Caco-2 (cell line): ENCODE measurements around the gene PPP1R26. TPM values are rescaled to one million over a fixed set of nuclear protein-coding genes. Genes with fewer than 3 reads are reported as not detected.

Experiments used
- BruUV-seq: library from RNA; stranded (reverse); fragments of 400-500 nt; replicated peaks from 2 replicates; lab custom pipeline; 2021; lab: Mats Ljungman, UMichigan
- CTCF ChIA-PET: fragments of 300-600 bp; sonication (Branson Sonifier 250); formaldehyde crosslinking; loops from one replicate; lab custom pipeline; 2022; ENCODE audit warnings: antibody characterized with exemption; lab: Charles Lee
- POLR2A ChIA-PET: fragments of 300-600 bp; sonication (Branson Sonifier 250); formaldehyde crosslinking; loops from one replicate; lab custom pipeline; 2022; ENCODE audit warnings: antibody characterized with exemption; lab: Charles Lee
- DNase-seq, 2 experiments: peaks; one replicate each; pipeline versions ENCODE4 v3.0.0 to v3.0.0-alpha.2; 2020 to 2022
- H3K27me3 ChIP-seq: replicated peaks from 2 replicates; pipeline ENCODE4 v1.6.0; 2011; ENCODE audit warnings: low read length; ENCODE audit not compliant: control insufficient read depth, insufficient read depth
- H3K36me3 ChIP-seq: 2 replicates; pipeline ENCODE4 v1.5.1; 2011; ENCODE audit warnings: low read length; ENCODE audit not compliant: control insufficient read depth, insufficient read depth
- H3K4me1 ChIP-seq: fragments of 250-450 bp; sonication (Bioruptor Pico); 2 replicates; pipeline ENCODE4 v1.5.1; 2020; ENCODE audit warnings: mild to moderate bottlenecking
- H3K4me3 ChIP-seq: 2 replicates; pipeline ENCODE4 v1.5.1; 2011; ENCODE audit warnings: low read depth, mild to moderate bottlenecking, control low read depth, low read length
- H3K9me3 ChIP-seq: fragments of 250-450 bp; sonication (Bioruptor Pico); 2 replicates; pipeline ENCODE4 v1.5.1; 2020; ENCODE audit warnings: mild to moderate bottlenecking, moderate library complexity
- H3K27ac Mint-ChIP-seq: one replicate; pipeline ENCODE4 v1.8.0; 2022; ENCODE audit warnings: mixed read lengths; ENCODE audit not compliant: unreplicated experiment
- H3K27me3 Mint-ChIP-seq: one replicate; pipeline ENCODE4 v1.8.0; 2022; ENCODE audit warnings: mixed read lengths; ENCODE audit not compliant: insufficient read depth, unreplicated experiment
- H3K36me3 Mint-ChIP-seq: one replicate; pipeline ENCODE4 v1.8.0; 2022; ENCODE audit warnings: mild to moderate bottlenecking, mixed read lengths; ENCODE audit not compliant: insufficient read depth, unreplicated experiment
- H3K4me1 Mint-ChIP-seq: one replicate; pipeline ENCODE4 v1.8.0; 2022; ENCODE audit warnings: low read depth, mixed read lengths; ENCODE audit not compliant: unreplicated experiment
- H3K4me3 Mint-ChIP-seq: one replicate; pipeline ENCODE4 v1.8.0; 2022; ENCODE audit warnings: mild to moderate bottlenecking, moderate library complexity, mixed read lengths; ENCODE audit not compliant: unreplicated experiment
- H3K9me3 Mint-ChIP-seq: one replicate; pipeline ENCODE4 v1.8.0; 2022; ENCODE audit warnings: mixed read lengths; ENCODE audit not compliant: unreplicated experiment
- intact Hi-C: fragments of 100-400 bp; cut with micrococcal nuclease; formaldehyde crosslinking; loops from one replicate; pipeline ENCODE4 v1.10.0; 2022; ENCODE audit not compliant: unreplicated experiment
- total RNA-seq: library from RNA; stranded (reverse); gene quantifications from 2 replicates; pipeline ENCODE4 v1.2.3, GENCODE V29; 2022
- TF ChIP-seq, protein P1 (sequence below), 2 experiments: fragments of 200-600 bp in 1 of 2; IDR thresholded peaks; 1 replicate in 1 of 2; 2 replicates in 1 of 2; pipeline versions ENCODE4 v1.5.1 to v1.8.0; 2011 to 2022; ENCODE audit warnings: antibody characterized with exemption in 1 of 2, control low read depth in 1 of 2, inconsistent platforms in 1 of 2, low read depth in 1 of 2, low read length in 1 of 2, mild to moderate bottlenecking in 1 of 2, moderate library complexity in 1 of 2; ENCODE audit not compliant: insufficient read depth in 1 of 2, severe bottlenecking in 1 of 2, unreplicated experiment in 1 of 2

PPP1R26 gene
- total RNA-seq, 1 experiment from 2014 or later: 24.3 TPM

DNA sequence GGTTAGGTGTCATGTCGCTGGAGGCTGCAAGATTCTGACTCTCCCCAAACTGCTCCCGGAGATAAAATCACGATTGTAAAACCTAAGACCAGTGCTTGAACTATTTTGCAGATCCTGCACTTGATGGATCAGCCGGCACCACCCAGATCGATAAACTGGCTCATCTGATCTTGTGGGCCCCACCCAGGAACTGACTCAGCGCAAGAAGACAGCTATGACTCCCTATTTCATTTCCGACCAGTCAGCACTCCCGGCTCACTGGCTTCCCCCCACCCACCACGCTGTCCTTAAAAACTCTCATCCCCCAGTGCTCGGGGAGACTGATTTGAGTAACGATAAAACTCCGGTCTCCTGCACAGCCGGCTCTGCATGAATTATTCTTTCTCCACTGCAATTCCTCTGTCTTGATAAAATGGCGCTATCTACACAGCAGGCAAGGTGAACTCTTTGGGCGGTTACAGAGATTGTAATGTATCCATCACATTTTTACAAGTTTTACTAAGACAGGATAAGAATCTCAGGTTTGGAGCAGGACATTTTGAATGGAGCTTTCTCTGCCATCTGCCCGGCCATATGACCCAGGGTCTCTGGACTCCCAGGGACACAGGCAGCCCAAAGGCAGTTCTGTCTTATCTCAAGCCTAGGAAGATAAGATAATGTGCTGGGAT is 10.6 kb upstream of the PPP1R26 start:
- H3K36me3 ChIP-seq: no peaks in the 10 kb centered on the region
- Mint-ChIP-seq H3K4me1 (peaks cover 29% of the 10 kb centered on the region), H3K4me3 (peak overlapping the region; percentile 79), H3K27me3 (peaks cover 2% of the 10 kb centered on the region), H3K9me3 (no peaks in the 10 kb centered on the region), H3K36me3 (peaks cover 8% of the 10 kb centered on the region), H3K27ac (peak overlapping the region; percentile 81)
- TF ChIP-seq, protein P1, sequence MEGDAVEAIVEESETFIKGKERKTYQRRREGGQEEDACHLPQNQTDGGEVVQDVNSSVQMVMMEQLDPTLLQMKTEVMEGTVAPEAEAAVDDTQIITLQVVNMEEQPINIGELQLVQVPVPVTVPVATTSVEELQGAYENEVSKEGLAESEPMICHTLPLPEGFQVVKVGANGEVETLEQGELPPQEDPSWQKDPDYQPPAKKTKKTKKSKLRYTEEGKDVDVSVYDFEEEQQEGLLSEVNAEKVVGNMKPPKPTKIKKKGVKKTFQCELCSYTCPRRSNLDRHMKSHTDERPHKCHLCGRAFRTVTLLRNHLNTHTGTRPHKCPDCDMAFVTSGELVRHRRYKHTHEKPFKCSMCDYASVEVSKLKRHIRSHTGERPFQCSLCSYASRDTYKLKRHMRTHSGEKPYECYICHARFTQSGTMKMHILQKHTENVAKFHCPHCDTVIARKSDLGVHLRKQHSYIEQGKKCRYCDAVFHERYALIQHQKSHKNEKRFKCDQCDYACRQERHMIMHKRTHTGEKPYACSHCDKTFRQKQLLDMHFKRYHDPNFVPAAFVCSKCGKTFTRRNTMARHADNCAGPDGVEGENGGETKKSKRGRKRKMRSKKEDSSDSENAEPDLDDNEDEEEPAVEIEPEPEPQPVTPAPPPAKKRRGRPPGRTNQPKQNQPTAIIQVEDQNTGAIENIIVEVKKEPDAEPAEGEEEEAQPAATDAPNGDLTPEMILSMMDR (IDR thresholded peaks at IDR 0.05; ENCODE audit: insufficient read depth in 1 of 2, low read depth in 1 of 2, low read length in 1 of 2, severe bottlenecking in 1 of 2, unreplicated experiment in 1 of 2): no peak
- H3K9me3 ChIP-seq: no peaks in the 10 kb centered on the region
- DNase-seq: peak; percentile 49 to 67
- BruUV-seq: no TSS peak
- H3K27me3 ChIP-seq: no peaks in the 10 kb centered on the region
- ChIA-PET CTCF (interaction anchor here (0.6 kb wide), 1 partner anchor 36 kb away, joined by 4 read pairs; no protein-coding TSS in a partner anchor), POLR2A (no interaction called here)
- peak overlapping the region; percentile 22 for H3K4me3 ChIP-seq
- peaks cover 33% of the 10 kb centered on the region for H3K4me1 ChIP-seq
- intact Hi-C loops: no loop called here

DNA sequence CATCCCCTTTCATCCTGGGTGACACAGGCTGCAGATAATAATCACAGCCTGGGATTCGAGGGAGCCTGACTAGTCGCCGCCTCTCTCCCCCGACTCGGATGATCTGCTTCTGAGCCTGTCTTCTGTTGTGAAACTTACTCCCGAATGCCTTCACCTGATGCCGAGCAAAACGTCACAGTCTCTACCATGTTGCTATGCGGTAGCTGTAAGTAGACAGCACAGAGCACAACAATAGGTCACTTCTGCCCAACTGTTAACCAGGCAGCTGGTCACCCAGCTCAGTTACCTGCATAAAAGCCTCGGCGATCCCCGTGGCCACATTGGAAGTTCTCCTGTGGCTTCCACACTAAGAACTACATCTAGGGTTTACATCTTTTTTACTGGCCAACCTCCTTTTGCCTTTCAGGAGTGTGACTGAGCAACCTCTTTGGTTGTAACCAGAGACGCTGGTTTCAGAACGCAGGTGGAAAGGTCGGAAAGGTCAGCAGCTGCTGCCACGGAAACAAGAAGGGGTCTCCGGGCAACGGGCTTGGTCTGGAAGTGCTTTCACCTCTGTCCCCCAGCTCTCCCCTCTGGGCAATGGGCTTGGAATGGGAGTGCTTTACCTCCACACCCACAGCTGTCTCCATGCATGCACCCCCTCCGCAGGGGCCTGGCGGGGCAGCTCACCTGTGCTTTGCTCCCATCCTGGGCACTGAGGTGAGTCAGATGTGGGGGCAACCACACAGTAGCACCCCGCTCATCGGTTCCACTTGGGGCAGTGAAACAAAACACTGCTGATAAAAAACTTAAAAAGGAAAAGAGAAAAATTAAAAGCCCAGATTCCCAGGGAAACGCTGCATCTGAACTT is 7.6 kb upstream of the PPP1R26 start:
- Mint-ChIP-seq H3K27me3 (no peaks in the 10 kb centered on the region), H3K9me3 (no peaks in the 10 kb centered on the region), H3K4me1 (peaks cover 29% of the 10 kb centered on the region), H3K27ac (no peak overlapping the region), H3K36me3 (peaks cover 13% of the 10 kb centered on the region), H3K4me3 (no peak overlapping the region)
- Histone ChIP-seq H3K36me3 (no peaks in the 10 kb centered on the region), H3K9me3 (no peaks in the 10 kb centered on the region), H3K4me1 (peaks cover 34% of the 10 kb centered on the region), H3K27me3 (no peaks in the 10 kb centered on the region), H3K4me3 (no peak overlapping the region)
- intact Hi-C loops: no loop called here
- ChIA-PET CTCF (no interaction called here), POLR2A (no interaction called here)
- no peak for DNase-seq
- TF ChIP-seq, protein P1 (IDR thresholded peaks at IDR 0.05; ENCODE audit: insufficient read depth in 1 of 2, low read depth in 1 of 2, low read length in 1 of 2, severe bottlenecking in 1 of 2, unreplicated experiment in 1 of 2): no peak
- no TSS peak for BruUV-seq

GRCh38 chr9:135473972-135474543 is 5.5 kb upstream of the PPP1R26 start:
- intact Hi-C loops: no loop called here
- Histone ChIP-seq H3K27me3 (no peaks in the 10 kb centered on the region), H3K36me3 (no peaks in the 10 kb centered on the region), H3K4me1 (peaks cover 22% of the 10 kb centered on the region), H3K4me3 (no peak overlapping the region), H3K9me3 (no peaks in the 10 kb centered on the region)
- TF ChIP-seq, protein P1 (IDR thresholded peaks at IDR 0.05; ENCODE audit: insufficient read depth in 1 of 2, low read depth in 1 of 2, low read length in 1 of 2, severe bottlenecking in 1 of 2, unreplicated experiment in 1 of 2): no peak
- no peak for DNase-seq
- Mint-ChIP-seq H3K9me3 (no peaks in the 10 kb centered on the region), H3K4me3 (no peak overlapping the region), H3K27me3 (no peaks in the 10 kb centered on the region), H3K4me1 (peaks cover 16% of the 10 kb centered on the region), H3K27ac (no peak overlapping the region), H3K36me3 (peaks cover 11% of the 10 kb centered on the region)
- BruUV-seq: no TSS peak
- POLR2A ChIA-PET: no interaction called here
- CTCF ChIA-PET: no interaction called here
